Ovary (tissue), 3 donors: Measurements from ENCODE around the gene RGS6.

Experiments
- CTCF ChIP-seq, 3 donors: fragments of 450-650 bp in 2 of 3; fragments of 200-600 bp in 1 of 3; IDR thresholded peaks; one replicate each; pipeline versions ENCODE4 v1.5.1 to v1.8.0; 2016 to 2022; ENCODE audit warnings: antibody characterized with exemption in 3 of 3, mild to moderate bottlenecking in 1 of 3
- POLR2A ChIP-seq: fragments of 450-650 bp; IDR thresholded peaks from one replicate; pipeline ENCODE4 v1.6.1; 2017; ENCODE audit warnings: antibody characterized with exemption, mild to moderate bottlenecking, moderate library complexity
- donor health status: DM: no; HTN: no; CAD: no.

GRCh38 chr14:72452774-72453173, 520.5 kb downstream of the RGS6 start:
- TF ChIP-seq POLR2A (no peak), CTCF (IDR thresholded peaks at IDR 0.05) (no peak)
